Measurements from ENCODE around the gene SMCO2.

SMCO2 gene

GRCh38 chr12:27446436-27446835, at the start of gene SMCO2:
Gene SMCO2 (plus strand): TSS chr12:27446736. CDS start chr12:27470632, 23,896 bp downstream.
- no peak for DNase-seq

GRCh38 chr12:27398466-27398865, 48.1 kb upstream of the SMCO2 start:
- no peak for DNase-seq

- DNase-seq = no peak
These were observed 47.5 kb upstream of the SMCO2 start for GRCh38 chr12:27399074-27399473.

- no peak for DNase-seq
These were observed 45.6 kb upstream of the SMCO2 start for GRCh38 chr12:27400856-27401354.

GRCh38 chr12:27412047-27412446, 34.5 kb upstream of the SMCO2 start:
- no peak for DNase-seq

- no peak for DNase-seq
These were observed 23.8 kb upstream of the SMCO2 start for GRCh38 chr12:27422697-27423096.

GRCh38 chr12:27424631-27425230, 21.8 kb upstream of the SMCO2 start:
- no peak for DNase-seq

- no peak for DNase-seq
These were observed 21.2 kb upstream of the SMCO2 start for GRCh38 chr12:27425306-27425705.

- no peak for DNase-seq
These were observed 19.6 kb upstream of the SMCO2 start for GRCh38 chr12:27426743-27427487.

GRCh38 chr12:27427824-27428223, 18.7 kb upstream of the SMCO2 start:
- no peak for DNase-seq

GRCh38 chr12:27428466-27428865, 18.1 kb upstream of the SMCO2 start:
- no peak for DNase-seq

- DNase-seq = no peak
These were observed 16.9 kb upstream of the SMCO2 start for GRCh38 chr12:27429606-27430005.

- no peak for DNase-seq
These were observed 15.4 kb upstream of the SMCO2 start for GRCh38 chr12:27431185-27431584.

- no peak for DNase-seq
These were observed 11.6 kb upstream of the SMCO2 start for GRCh38 chr12:27434673-27435565.

GRCh38 chr12:27436029-27436428, 10.5 kb upstream of the SMCO2 start:
- no peak for DNase-seq

- no peak for DNase-seq
These were observed 9.8 kb upstream of the SMCO2 start for GRCh38 chr12:27436768-27437167.

- no peak for DNase-seq
These were observed 8.7 kb upstream of the SMCO2 start for GRCh38 chr12:27437839-27438238.

GRCh38 chr12:27447761-27448160, 1.2 kb downstream of the SMCO2 start:
- DNase-seq = no peak

GRCh38 chr12:27449026-27449425, 2.5 kb downstream of the SMCO2 start:
- no peak for DNase-seq

- no peak for DNase-seq
These were observed 3.5 kb downstream of the SMCO2 start for GRCh38 chr12:27449893-27450534.

- no peak for DNase-seq
These were observed 4.7 kb downstream of the SMCO2 start for GRCh38 chr12:27451036-27451825.

GRCh38 chr12:27453421-27453820, 6.9 kb downstream of the SMCO2 start:
- DNase-seq = no peak
